HG03565 (cell line): ENCODE measurements around the gene ST3GAL5.
A peak's percentile ranks its signal among the peaks of the same experiment; 100 is the strongest.
"Not testable (repeated sequence)": the region's sequence is repeated elsewhere in the genome, so short reads cannot be mapped to it uniquely, and the experiment has no call there.

Experiments used
- ATAC-seq: cut with Tn5 transposase; IDR thresholded peaks from one replicate; pipeline ENCODE4 v1.9.1; 2021; ENCODE audit warnings: mild to moderate bottlenecking, moderate library complexity; ENCODE audit not compliant: unreplicated experiment

Gene ST3GAL5

DNA sequence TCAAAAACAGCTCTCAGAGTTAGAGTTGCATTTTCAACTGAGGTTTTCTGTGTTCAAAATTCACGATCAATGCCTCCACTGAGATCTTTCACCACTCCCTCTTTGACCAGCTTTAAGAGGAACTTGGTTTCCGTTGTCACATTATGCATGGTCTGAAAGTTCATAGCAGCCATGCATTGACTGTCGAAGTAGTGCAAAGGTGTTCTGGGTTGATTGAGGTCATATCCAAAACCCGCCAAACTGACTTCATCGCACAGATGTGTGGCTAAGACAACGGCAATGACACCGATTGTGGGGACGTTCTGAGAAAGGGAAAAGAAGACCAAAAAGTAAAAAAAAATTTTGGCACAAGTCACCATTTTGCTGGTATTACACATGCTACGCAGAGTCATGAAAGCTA lies 48.7 kb downstream of the ST3GAL5 start:
- no peak for ATAC-seq

DNA sequence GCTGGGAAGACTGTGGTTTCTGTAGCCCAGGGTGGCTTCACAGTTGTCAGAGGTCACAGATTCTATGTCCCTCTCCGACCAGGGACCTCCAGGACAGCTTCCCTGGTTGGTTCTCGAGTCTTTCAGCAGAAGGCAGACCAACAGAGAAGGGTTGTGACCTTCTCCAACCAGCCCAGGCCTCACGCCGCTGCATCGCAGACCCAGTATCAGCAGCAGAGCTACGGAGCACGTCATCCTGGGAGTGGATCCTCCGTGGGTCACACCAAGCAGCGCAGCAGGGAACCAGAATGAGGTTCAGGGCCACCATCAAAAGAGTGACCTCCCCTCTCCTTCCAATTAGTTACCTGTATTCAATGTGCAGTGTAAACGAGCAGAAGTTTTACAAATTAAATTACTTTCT lies 49.3 kb downstream of the ST3GAL5 start:
- ATAC-seq = no peak

- no peak for ATAC-seq
These were observed 50.1 kb downstream of the ST3GAL5 start for GRCh38 chr2:85838641-85839040.

DNA sequence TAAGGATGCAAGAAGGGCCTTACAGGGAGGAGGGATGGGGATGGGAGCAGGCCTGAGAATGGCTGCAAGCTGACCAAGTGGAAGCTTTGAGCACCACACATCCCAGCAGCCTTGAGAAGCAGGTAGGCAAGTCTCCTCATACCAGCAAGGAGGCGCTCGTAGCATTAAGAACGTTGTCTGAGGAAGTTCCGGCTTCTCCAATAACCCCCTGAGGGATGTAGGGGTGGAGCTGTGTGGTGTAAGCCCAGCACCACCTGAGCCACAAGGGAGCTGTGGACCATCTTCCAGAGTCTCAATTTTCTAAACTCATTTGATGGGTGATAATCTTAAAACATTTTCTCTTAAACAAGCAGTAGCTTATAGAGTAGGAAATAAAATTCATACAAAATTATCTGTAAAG lies 50.6 kb downstream of the ST3GAL5 start:
- no peak for ATAC-seq

DNA sequence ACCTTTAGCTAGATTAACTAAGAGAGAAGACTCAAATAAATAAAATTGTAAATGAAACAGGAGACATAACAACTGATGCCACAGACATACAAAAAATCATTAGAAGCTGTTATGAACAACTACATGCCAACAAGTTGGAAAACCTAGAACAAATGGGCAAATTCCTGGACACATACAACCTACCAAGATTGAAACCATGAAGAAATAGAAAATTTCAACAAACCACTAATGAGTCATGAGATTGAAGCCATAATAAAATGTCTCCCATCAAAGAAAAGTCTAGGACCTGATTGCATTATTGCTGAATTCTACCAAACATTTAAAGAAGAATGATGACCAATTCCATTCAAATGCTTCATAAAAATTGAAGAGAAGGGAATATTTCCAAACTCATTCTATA lies 54.3 kb downstream of the ST3GAL5 start:
- ATAC-seq = no peak

- ATAC-seq = peak; percentile 53
These were observed 57.1 kb downstream of the ST3GAL5 start for GRCh38 chr2:85831735-85832134.

- no peak for ATAC-seq
These were observed 58.1 kb downstream of the ST3GAL5 start for GRCh38 chr2:85830645-85831044.

GRCh38 chr2:85829394-85829793 lies 59.4 kb downstream of the ST3GAL5 start:
- not testable (repeated sequence) for ATAC-seq

GRCh38 chr2:85828725-85829124 lies 60.1 kb downstream of the ST3GAL5 start:
- no peak for ATAC-seq

DNA sequence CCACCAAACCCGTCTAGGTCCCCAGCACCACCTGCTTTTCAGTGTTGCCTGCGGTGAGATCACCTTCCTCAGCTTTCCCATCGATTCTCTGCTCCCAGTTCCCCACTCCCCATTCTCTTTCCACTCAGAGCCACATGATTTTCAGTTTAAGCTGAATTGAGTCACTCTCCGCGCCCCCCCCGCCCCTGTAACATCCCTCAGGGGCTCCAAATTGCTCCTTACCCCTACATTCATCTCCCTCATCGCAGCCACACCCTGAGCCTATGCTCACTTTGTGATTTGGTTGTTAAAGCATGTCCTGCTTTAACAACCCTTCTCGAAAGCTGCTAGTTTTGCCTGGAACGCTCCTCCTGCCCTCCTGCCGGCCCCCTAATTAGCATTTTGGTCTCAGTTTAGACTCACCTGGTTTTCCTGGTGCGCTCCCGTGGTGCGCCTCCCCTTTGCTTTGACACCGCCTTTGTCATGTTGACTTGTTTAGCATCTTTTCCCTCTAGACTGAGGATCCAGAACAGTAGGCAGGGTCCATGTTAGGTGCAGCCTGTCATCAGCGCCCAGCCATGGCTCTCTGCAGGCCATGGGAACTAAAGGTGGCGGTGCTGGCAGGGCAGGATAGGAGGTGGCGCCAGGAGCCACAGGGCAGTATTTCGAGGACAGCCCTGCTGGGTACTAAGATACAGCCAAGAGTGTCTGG lies 60.8 kb downstream of the ST3GAL5 start:
- ATAC-seq = no peak

- no peak for ATAC-seq
These were observed 61.6 kb downstream of the ST3GAL5 start for GRCh38 chr2:85826990-85827878.

- ATAC-seq = no peak
These were observed 64.8 kb downstream of the ST3GAL5 start for GRCh38 chr2:85823951-85824350.

DNA sequence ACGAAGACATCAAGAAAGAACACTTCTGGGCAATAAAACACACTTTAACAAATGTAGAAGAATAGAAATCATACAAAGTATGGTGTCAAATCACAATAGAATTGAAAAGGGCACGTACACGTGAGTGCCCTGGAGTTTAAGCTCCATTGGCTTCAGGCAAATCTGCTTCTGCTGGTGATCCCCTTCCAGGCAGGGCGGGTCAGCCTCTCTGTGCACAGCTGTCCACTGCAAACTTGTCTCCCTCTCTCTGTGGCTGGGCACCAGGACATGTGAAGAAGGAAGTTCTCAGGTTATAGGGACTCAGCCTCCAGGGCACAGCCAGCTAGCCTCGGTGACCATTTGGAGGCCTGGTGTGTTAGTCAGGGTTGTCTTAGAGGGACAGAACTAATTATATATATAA lies 66.0 kb downstream of the ST3GAL5 start:
- ATAC-seq = no peak

DNA sequence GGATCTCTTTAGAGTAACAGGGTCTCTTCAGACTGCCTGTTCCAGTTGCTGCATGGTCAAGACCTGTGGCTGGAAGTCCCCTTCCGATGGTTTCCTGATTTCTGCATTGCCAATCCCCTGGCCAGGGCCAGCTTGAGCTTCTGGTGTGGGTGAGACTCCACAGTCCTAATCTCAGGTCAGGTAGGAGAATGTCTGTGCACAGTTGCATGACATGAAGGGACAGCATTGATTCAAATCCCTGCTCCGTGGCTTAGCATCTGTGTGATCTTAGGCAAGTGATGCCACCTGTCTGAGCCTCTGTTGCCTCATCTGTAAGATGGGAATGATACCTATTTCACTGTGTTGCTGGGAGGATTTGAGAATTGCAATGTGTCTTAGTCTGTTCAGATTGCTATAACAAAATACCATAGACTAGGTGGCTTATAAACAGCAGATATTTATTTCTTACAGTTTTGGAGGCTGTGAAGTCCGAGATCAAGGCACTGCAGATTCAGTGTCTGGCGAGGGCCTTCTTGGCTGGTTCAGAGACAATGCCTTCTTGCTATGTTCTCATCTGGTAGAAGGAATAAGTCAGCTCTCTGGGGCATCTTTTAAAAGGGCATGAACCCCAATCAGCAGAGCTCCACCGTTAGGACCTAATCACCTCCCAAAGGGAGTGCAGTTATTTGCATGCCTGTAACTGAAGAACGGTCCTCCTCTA lies 68.8 kb downstream of the ST3GAL5 start:
- ATAC-seq = no peak

DNA sequence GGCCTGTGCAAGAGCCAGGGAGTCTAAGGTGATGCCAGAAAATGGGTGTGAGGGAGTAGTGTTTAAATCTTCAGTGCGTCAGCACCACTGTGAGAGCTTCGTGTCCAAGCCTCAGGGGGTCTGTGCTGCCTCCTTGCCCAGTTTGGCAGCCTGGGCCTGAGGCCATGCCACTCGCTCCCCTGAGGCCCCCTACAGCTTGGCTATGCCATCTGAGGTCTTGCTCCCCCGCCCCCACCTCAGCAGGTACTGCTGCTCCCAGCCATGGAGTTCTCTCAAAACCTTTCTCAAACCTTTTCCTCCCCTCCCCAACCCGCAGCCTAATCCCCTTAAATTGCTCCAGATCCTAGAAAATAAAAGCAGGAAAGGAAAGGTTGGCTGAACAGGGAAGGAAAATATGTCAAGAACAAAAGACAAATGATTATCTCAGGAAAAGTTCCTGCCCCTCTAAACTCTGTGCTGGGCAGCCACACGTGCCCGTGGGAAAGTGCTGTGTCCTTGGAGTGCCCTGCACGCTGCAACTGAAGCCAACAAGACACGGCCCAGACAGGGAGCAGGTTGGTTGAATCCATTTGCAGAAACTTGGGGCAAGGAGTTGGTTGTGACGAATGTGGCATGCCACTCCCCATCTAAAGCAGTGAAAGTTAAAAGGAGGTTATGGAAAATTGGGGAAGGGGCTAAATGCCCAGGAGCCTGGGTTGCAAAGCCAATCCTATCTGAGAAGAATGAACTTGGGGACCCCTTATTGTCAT lies 73.8 kb downstream of the ST3GAL5 start:
- ATAC-seq = no peak

DNA sequence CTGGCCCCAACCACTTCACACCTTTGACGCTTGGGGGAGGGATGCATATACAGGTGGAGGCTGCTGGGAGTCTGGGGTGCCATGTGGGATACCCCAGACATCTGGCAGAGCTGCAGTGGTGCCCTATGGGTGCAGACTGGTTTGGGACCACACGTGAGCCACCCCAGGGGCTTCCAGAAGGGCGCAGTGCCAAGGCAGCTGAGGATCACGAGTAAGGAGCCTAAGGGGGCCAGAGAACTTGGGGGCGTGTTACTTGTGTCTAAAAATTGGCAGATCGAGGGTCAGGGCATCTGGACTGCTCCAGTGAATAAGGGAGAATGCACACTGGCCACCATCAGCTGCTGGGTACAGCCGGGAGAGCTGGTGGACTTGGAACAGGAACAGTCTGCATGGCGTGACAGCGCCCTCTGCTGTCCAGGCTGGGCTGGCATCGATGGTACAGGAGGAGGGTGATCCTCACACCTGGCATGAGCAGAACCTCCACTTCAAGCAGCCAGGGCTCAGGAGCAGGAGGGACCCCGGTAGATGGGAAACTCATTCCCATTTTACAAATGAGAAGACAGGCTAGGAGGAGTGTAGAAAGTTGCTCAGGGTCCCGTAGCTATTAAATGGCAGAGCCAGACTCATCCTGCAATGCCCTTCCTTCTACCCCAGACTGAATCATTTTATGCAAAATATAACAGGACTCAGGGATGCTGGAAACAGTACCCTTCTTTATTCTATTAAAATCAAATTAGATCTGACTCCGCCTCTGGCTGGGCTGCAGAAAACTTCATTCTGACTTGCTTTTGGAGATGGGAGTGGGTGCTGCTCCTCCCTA lies 74.6 kb downstream of the ST3GAL5 start:
- no peak for ATAC-seq

DNA sequence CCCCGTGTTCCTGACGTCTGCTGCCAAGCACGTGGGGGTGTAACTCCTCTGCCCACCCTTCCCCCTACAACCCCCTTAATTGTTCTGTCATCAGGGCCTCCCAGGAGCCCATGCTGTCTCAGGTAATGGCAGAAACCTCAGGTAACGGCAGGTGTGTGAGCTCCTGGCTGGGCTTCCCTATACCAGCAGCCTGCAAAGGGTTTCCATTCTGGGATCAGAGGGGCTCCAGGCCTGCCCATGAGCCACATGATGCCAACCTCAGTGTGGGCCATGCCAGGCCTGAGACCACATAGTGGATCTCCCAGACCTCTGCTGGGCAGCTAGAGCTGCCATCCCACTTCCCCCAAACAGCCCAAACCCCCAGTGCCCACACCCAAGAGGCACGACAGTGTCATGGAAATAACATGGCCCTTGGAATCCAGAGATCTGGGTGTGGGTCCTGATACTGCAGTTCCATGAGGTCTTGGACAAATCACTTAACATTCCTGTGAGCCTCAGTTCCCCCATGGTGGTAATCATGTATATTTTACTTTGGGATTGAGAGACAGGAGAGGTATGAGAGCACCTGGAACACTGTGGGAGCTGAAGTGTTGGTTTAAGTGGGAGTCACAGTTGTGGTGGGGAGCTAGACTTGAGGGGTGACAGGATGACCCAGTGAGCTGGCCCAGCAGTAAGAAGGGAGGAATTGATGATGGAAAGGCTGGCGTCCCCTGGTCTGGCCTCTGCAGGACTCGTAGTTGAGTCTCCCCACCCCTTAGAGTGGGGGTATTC lies 75.4 kb downstream of the ST3GAL5 start:
- ATAC-seq = no peak

- ATAC-seq = no peak
These were observed 76.6 kb downstream of the ST3GAL5 start for GRCh38 chr2:85812094-85812735.
